ENCODE measurements around the gene P2RX3. TPM values are rescaled to one million over a fixed set of nuclear protein-coding genes. Genes with fewer than 3 reads are reported as not detected.

The P2RX3 gene
- total RNA-seq, 1 donor from 2014 or later: 1.6 TPM

- Histone ChIP-seq H3K36me3 (ENCODE audit: control insufficient read depth in 3 of 3, insufficient read depth in 3 of 3, low read length in 3 of 3) (peaks cover 10 to 34% (median 26%) of the 10 kb centered on the region in 3 donors), H3K27me3 (ENCODE audit: control insufficient read depth in 3 of 3, insufficient read depth in 3 of 3, low read length in 3 of 3) (no peaks in the 10 kb centered on the region), H3K4me1 (ENCODE audit: control insufficient read depth in 3 of 3, insufficient read depth in 3 of 3, low read length in 3 of 3) (peaks cover 75 to 83% (median 76%) of the 10 kb centered on the region in 3 donors), H3K9me3 (ENCODE audit: control insufficient read depth in 3 of 3, low read length in 3 of 3) (no peaks in the 10 kb centered on the region), H3K9ac (ENCODE audit: low read depth in 1 of 3, low read length in 3 of 3) (peak overlapping the region in 2 of 3 donors; percentile 60 to 73), H3K4me3 (ENCODE audit: low read length in 3 of 3) (peak overlapping the region in 2 of 3 donors; percentile 70 to 79), H3K27ac (ENCODE audit: low read depth, low read length) (peak overlapping the region; percentile 94)
Observed at GRCh38 chr11:57309106-57310059, 28.8 kb upstream of the P2RX3 start.

- H3K9ac ChIP-seq (ENCODE audit: low read depth in 1 of 3, low read length in 3 of 3): peak overlapping the region in 2 of 3 donors; percentile 73 to 76
- H3K27ac ChIP-seq (ENCODE audit: low read depth, low read length): peak overlapping the region; percentile 94
- peaks cover 73 to 80% (median 77%) of the 10 kb centered on the region in 3 donors for H3K4me1 ChIP-seq (ENCODE audit: control insufficient read depth in 3 of 3, insufficient read depth in 3 of 3, low read length in 3 of 3)
- H3K27me3 ChIP-seq (ENCODE audit: control insufficient read depth in 3 of 3, insufficient read depth in 3 of 3, low read length in 3 of 3): no peaks in the 10 kb centered on the region
- peaks cover 16 to 41% (median 33%) of the 10 kb centered on the region in 3 donors for H3K36me3 ChIP-seq (ENCODE audit: control insufficient read depth in 3 of 3, insufficient read depth in 3 of 3, low read length in 3 of 3)
- no peaks in the 10 kb centered on the region for H3K9me3 ChIP-seq (ENCODE audit: control insufficient read depth in 3 of 3, low read length in 3 of 3)
- H3K4me3 ChIP-seq (ENCODE audit: low read length in 3 of 3): peak overlapping the region; percentile 70 to 79 (median 71)
Observed at GRCh38 chr11:57310091-57310490, 28.1 kb upstream of the P2RX3 start.

DNA sequence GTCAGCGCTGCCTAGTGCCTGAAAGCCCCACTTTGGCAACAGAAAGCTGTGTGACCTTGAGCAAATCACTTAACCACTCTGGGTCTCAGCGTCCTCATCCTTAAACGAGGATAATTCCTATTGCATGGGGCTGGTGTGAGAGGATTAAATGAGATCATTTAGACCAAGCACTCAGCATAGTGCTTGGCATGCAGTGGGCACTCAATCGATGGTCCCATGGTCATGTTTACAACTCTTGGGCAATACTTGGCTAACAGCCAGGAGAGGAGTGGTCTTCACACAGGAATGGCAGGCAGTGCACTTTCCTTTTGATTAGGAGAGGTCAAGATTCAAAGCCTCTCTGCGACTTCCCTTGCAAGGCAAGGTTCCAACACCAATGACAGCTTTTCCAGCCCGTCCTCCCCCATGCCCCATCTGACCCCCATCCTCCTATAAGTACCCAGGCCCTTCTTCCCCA lies 27.5 kb upstream of the P2RX3 start:
- H3K4me1 ChIP-seq (ENCODE audit: control insufficient read depth in 3 of 3, insufficient read depth in 3 of 3, low read length in 3 of 3): peaks cover 74 to 79% (median 78%) of the 10 kb centered on the region in 3 donors
- H3K4me3 ChIP-seq (ENCODE audit: low read length in 3 of 3): peak overlapping the region; percentile 70 to 79 (median 71)
- no peaks in the 10 kb centered on the region for H3K9me3 ChIP-seq (ENCODE audit: control insufficient read depth in 3 of 3, low read length in 3 of 3)
- H3K36me3 ChIP-seq (ENCODE audit: control insufficient read depth in 3 of 3, insufficient read depth in 3 of 3, low read length in 3 of 3): peaks cover 16 to 43% (median 34%) of the 10 kb centered on the region in 3 donors
- no peaks in the 10 kb centered on the region for H3K27me3 ChIP-seq (ENCODE audit: control insufficient read depth in 3 of 3, insufficient read depth in 3 of 3, low read length in 3 of 3)
- peak overlapping the region; percentile 94 for H3K27ac ChIP-seq (ENCODE audit: low read depth, low read length)
- H3K9ac ChIP-seq (ENCODE audit: low read depth in 1 of 3, low read length in 3 of 3): peak overlapping the region; percentile 54 to 76 (median 73)

GRCh38 chr11:57311109-57311936 lies 26.8 kb upstream of the P2RX3 start:
- peaks cover 74 to 79% (median 79%) of the 10 kb centered on the region in 3 donors for H3K4me1 ChIP-seq (ENCODE audit: control insufficient read depth in 3 of 3, insufficient read depth in 3 of 3, low read length in 3 of 3)
- peak overlapping the region; percentile 54 to 76 (median 75) for H3K9ac ChIP-seq (ENCODE audit: low read depth in 1 of 3, low read length in 3 of 3)
- peak overlapping the region; percentile 94 for H3K27ac ChIP-seq (ENCODE audit: low read depth, low read length)
- H3K9me3 ChIP-seq (ENCODE audit: control insufficient read depth in 3 of 3, low read length in 3 of 3): no peaks in the 10 kb centered on the region
- peaks cover 21 to 44% (median 34%) of the 10 kb centered on the region in 3 donors for H3K36me3 ChIP-seq (ENCODE audit: control insufficient read depth in 3 of 3, insufficient read depth in 3 of 3, low read length in 3 of 3)
- H3K4me3 ChIP-seq (ENCODE audit: low read length in 3 of 3): peak overlapping the region; percentile 70 to 79 (median 71)
- H3K27me3 ChIP-seq (ENCODE audit: control insufficient read depth in 3 of 3, insufficient read depth in 3 of 3, low read length in 3 of 3): no peaks in the 10 kb centered on the region

- Histone ChIP-seq H3K4me3 (ENCODE audit: low read length in 3 of 3) (no peak overlapping the region), H3K27me3 (ENCODE audit: control insufficient read depth in 3 of 3, insufficient read depth in 3 of 3, low read length in 3 of 3) (no peaks in the 10 kb centered on the region), H3K36me3 (ENCODE audit: control insufficient read depth in 3 of 3, insufficient read depth in 3 of 3, low read length in 3 of 3) (peaks cover 33 to 56% (median 46%) of the 10 kb centered on the region in 3 donors), H3K9ac (ENCODE audit: low read depth in 1 of 3, low read length in 3 of 3) (peak overlapping the region in 2 of 3 donors; percentile 45 to 75), H3K27ac (ENCODE audit: low read depth, low read length) (peak overlapping the region; percentile 94), H3K4me1 (ENCODE audit: control insufficient read depth in 3 of 3, insufficient read depth in 3 of 3, low read length in 3 of 3) (peaks cover 75 to 82% (median 81%) of the 10 kb centered on the region in 3 donors), H3K9me3 (ENCODE audit: control insufficient read depth in 3 of 3, low read length in 3 of 3) (no peaks in the 10 kb centered on the region)
Observed at GRCh38 chr11:57312511-57313021, 25.6 kb upstream of the P2RX3 start.

DNA sequence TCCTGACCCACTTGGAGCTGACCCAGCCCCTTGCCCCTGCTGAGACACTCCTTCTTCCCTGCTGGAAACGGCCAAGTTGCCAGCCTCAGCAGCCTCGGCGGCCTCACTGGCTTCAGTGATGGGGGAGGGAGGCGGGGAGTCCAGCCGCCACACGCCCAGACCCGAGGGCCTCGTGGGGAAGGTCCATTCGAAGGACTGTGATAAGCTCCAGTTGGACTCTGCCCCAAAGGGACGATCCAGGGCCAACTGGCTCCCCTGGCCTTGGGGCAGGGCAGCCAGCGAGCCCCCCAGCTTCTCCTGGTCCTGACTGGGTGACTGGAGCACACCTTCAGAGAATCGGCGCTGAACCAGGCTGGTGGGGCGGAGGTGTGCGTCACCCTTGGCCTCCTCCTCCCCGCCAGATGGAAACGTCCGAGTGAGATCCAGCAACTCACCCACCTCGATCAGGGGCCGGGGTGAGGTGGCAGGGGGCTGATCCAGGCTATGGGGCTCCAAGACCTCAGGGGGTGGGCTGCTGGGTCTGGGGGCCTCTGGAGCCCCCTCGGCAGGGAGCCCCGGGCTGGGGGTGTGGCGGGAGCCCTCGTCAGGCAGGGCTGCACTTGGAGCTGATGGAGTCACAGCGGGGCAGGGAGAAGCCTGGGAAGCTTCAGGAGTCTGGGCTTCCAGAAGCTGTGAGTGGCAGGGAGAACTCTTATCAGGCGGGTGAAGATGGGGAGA lies 24.9 kb upstream of the P2RX3 start:
- peak overlapping the region in 1 of 3 donors; percentile 45 for H3K9ac ChIP-seq (ENCODE audit: low read depth in 1 of 3, low read length in 3 of 3)
- peak overlapping the region; percentile 94 for H3K27ac ChIP-seq (ENCODE audit: low read depth, low read length)
- peaks cover 76 to 82% (median 81%) of the 10 kb centered on the region in 3 donors for H3K4me1 ChIP-seq (ENCODE audit: control insufficient read depth in 3 of 3, insufficient read depth in 3 of 3, low read length in 3 of 3)
- H3K27me3 ChIP-seq (ENCODE audit: control insufficient read depth in 3 of 3, insufficient read depth in 3 of 3, low read length in 3 of 3): no peaks in the 10 kb centered on the region
- H3K36me3 ChIP-seq (ENCODE audit: control insufficient read depth in 3 of 3, insufficient read depth in 3 of 3, low read length in 3 of 3): peaks cover 37 to 58% (median 48%) of the 10 kb centered on the region in 3 donors
- H3K9me3 ChIP-seq (ENCODE audit: control insufficient read depth in 3 of 3, low read length in 3 of 3): no peaks in the 10 kb centered on the region
- H3K4me3 ChIP-seq (ENCODE audit: low read length in 3 of 3): no peak overlapping the region

- no peak overlapping the region for H3K4me3 ChIP-seq (ENCODE audit: low read length in 3 of 3)
- peaks cover 37 to 58% (median 50%) of the 10 kb centered on the region in 3 donors for H3K36me3 ChIP-seq (ENCODE audit: control insufficient read depth in 3 of 3, insufficient read depth in 3 of 3, low read length in 3 of 3)
- H3K9me3 ChIP-seq (ENCODE audit: control insufficient read depth in 3 of 3, low read length in 3 of 3): no peaks in the 10 kb centered on the region
- H3K4me1 ChIP-seq (ENCODE audit: control insufficient read depth in 3 of 3, insufficient read depth in 3 of 3, low read length in 3 of 3): peaks cover 76 to 81% (median 81%) of the 10 kb centered on the region in 3 donors
- H3K27ac ChIP-seq (ENCODE audit: low read depth, low read length): no peak overlapping the region
- no peak overlapping the region for H3K9ac ChIP-seq (ENCODE audit: low read depth in 1 of 3, low read length in 3 of 3)
- H3K27me3 ChIP-seq (ENCODE audit: control insufficient read depth in 3 of 3, insufficient read depth in 3 of 3, low read length in 3 of 3): no peaks in the 10 kb centered on the region
Observed at GRCh38 chr11:57313788-57314135, 24.4 kb upstream of the P2RX3 start.

DNA sequence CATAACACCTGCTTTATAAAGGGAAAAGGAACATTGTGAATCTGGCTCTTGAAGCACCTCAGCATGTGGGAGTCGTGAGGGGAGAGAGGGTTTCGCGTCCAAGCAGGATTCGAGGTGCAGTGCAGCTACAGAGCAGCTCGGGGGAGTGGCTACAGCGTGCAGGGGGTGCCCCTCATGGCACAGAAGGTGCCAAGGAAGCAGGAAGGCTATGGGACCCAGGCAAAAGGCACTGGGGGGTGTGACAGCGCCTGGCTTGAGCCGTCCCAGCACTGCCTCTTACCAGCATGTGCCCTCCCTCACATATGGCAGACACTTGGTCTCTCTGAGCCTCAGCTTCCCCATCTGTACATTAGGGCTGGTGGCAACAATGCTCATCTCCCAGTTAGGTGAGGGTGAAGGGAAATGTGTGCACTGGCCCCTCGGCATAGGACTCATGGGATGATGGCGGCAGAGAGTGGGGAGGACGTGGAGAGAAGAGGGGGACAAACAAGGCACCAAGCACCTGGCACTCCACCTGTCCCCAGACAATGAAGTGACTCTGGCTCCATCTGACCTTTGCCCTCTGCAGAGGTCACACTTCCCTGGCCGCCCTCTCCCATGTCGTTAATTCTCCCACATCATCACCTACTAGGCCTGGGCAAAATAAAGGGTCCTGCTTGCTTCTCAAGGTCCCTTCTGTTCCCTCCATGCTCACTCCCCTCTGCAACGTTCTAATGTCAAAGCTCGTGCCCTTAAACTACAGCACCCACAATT lies 23.8 kb upstream of the P2RX3 start:
- no peaks in the 10 kb centered on the region for H3K9me3 ChIP-seq (ENCODE audit: control insufficient read depth in 3 of 3, low read length in 3 of 3)
- H3K27ac ChIP-seq (ENCODE audit: low read depth, low read length): no peak overlapping the region
- peaks cover 37 to 54% (median 45%) of the 10 kb centered on the region in 3 donors for H3K36me3 ChIP-seq (ENCODE audit: control insufficient read depth in 3 of 3, insufficient read depth in 3 of 3, low read length in 3 of 3)
- H3K4me1 ChIP-seq (ENCODE audit: control insufficient read depth in 3 of 3, insufficient read depth in 3 of 3, low read length in 3 of 3): peaks cover 69 to 78% (median 75%) of the 10 kb centered on the region in 3 donors
- H3K27me3 ChIP-seq (ENCODE audit: control insufficient read depth in 3 of 3, insufficient read depth in 3 of 3, low read length in 3 of 3): no peaks in the 10 kb centered on the region
- no peak overlapping the region for H3K9ac ChIP-seq (ENCODE audit: low read depth in 1 of 3, low read length in 3 of 3)
- no peak overlapping the region for H3K4me3 ChIP-seq (ENCODE audit: low read length in 3 of 3)
